SU-DHL-6 (cell line): ENCODE measurements around the gene ZPBP2.

Source experiments
- H2AFZ ChIP-seq: fragments of 200-600 bp; sonication (generic); 2 replicates; pipeline ENCODE4 v1.6.1; 2014; ENCODE audit warnings: low read depth, mild to moderate bottlenecking, moderate library complexity, mixed read lengths, antibody characterized with exemption, low read length; ENCODE audit not compliant: severe bottlenecking
- H3F3A ChIP-seq: fragments of 200-600 bp; shearing (Covaris generic); 2 replicates; pipeline ENCODE4 v1.6.0; 2016; ENCODE audit warnings: antibody characterized with exemption, mild to moderate bottlenecking; ENCODE audit not compliant: insufficient read depth
- H3K27ac ChIP-seq: fragments of 200-600 bp; sonication (generic); 2 replicates; pipeline ENCODE4 v1.5.1; 2016; ENCODE audit warnings: low read depth, mild to moderate bottlenecking, low read length, moderate library complexity, mixed read lengths
- H3K27me3 ChIP-seq: fragments of 200-600 bp; sonication (generic), shearing (Covaris generic); 2 replicates; pipeline ENCODE4 v1.6.0; 2014; ENCODE audit warnings: mild to moderate bottlenecking, low read length
- H3K36me3 ChIP-seq: fragments of 200-600 bp; sonication (generic); 2 replicates; pipeline ENCODE4 v1.6.1; 2014; ENCODE audit warnings: mild to moderate bottlenecking, low read length, mixed read lengths
- H3K4me2 ChIP-seq: fragments of 300-600, 200-600 bp; shearing (Covaris generic), sonication (generic); 2 replicates; pipeline ENCODE4 v1.6.0; 2014; ENCODE audit warnings: low read length, low read depth, mild to moderate bottlenecking; ENCODE audit not compliant: poor library complexity, severe bottlenecking
- H3K4me3 ChIP-seq: fragments of 200-600 bp; sonication (generic); 2 replicates; pipeline ENCODE4 v1.5.1; 2014; ENCODE audit warnings: antibody characterized with exemption, low read length, mild to moderate bottlenecking, mixed read lengths; ENCODE audit not compliant: insufficient read depth, poor library complexity, severe bottlenecking
- H3K79me2 ChIP-seq: fragments of 200-600 bp; sonication (generic); 2 replicates; pipeline ENCODE4 v1.6.1; 2014; ENCODE audit warnings: mild to moderate bottlenecking, low read length, moderate library complexity; ENCODE audit not compliant: insufficient read depth
- H3K9ac ChIP-seq: fragments of 200-600 bp; sonication (generic); 2 replicates; pipeline ENCODE4 v1.7.0; 2014; ENCODE audit warnings: mild to moderate bottlenecking, low read length
- H3K9me2 ChIP-seq: fragments of 200-600 bp; sonication (generic); replicated peaks from 2 replicates; pipeline ENCODE4 v1.6.1; 2014; ENCODE audit warnings: low read length; ENCODE audit not compliant: insufficient read depth
- H3K9me3 ChIP-seq: fragments of 200-600 bp; sonication (generic); 2 replicates; pipeline ENCODE4 v1.6.1; 2014; ENCODE audit warnings: low read length, mixed read lengths; ENCODE audit not compliant: insufficient read depth
- H4K20me1 ChIP-seq: fragments of 200-600 bp; sonication (generic); 2 replicates; pipeline ENCODE4 v1.6.1; 2014; ENCODE audit warnings: low read depth, mild to moderate bottlenecking, antibody characterized with exemption, low read length, moderate library complexity, mixed read lengths
- EZH2phosphoT487 ChIP-seq: fragments of 200-600 bp; sonication (generic), shearing (Covaris generic); conservative IDR thresholded peaks from 2 replicates; pipeline ENCODE4 v1.6.1; 2018; ENCODE audit warnings: mild to moderate bottlenecking, antibody characterized with exemption, low read length, moderate library complexity, mixed read lengths
- TF ChIP-seq, protein P1 (sequence below): fragments of 200-600 bp; sonication (generic); IDR thresholded peaks from one replicate; pipeline ENCODE4 v1.5.1; 2017; ENCODE audit warnings: antibody characterized with exemption, mild to moderate bottlenecking, low read length, moderate library complexity; ENCODE audit not compliant: insufficient read depth, poor library complexity, severe bottlenecking

ZPBP2 gene

DNA sequence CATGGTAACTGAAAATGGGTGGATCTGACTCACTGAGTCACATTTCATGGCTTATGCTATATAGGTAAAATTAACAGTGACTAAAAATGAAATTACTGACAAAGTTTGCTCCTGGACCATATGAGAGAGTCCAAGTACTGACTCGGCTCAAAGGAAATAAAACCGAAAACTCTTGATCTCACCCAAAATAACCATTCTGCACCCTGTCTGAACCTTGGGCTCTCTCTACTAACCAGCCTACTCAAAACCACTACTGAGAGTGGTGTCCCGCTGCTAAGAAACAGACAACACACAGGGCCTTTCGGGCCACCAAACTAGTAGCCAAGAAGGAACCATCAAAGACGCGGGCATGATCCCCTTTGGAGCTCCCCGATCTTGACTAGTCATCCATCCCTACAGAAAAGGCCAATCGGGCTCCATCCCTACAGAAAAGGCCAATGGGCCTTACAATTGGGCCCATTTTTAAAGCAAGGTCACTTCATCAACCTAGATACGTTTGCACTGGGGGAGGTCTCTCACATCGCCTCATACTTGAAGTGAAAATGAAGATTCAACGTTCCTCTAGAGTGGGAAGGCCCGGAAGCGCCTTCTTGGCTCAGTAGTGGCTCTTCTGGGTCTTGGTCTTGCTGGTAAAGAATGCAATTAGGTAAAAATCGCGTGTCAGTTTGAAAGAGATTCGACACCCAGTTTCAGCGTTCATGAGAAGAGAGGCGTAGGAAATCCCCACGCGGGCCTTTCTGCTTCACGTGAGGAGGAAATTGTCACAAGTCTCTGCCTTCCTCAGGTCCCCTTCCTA, 720 bp upstream of the ZPBP2 start:
- Histone ChIP-seq H3F3A (peaks cover 65% of the 10 kb centered on the region), H3K4me3 (peak overlapping the region; percentile 8), H3K4me2 (peak overlapping the region; percentile 99), H2AFZ (peak overlapping the region; percentile 44), H3K9ac (peak overlapping the region; percentile 97), H3K79me2 (peaks cover 21% of the 10 kb centered on the region), H3K9me2 (no peaks in the 10 kb centered on the region), H4K20me1 (no peaks in the 10 kb centered on the region), H3K27ac (peak overlapping the region; percentile 93), H3K27me3 (no peaks in the 10 kb centered on the region), H3K36me3 (no peaks in the 10 kb centered on the region; the same call in 1 of the 2 replicates), H3K9me3 (no peaks in the 10 kb centered on the region)
- TF ChIP-seq, protein P1, sequence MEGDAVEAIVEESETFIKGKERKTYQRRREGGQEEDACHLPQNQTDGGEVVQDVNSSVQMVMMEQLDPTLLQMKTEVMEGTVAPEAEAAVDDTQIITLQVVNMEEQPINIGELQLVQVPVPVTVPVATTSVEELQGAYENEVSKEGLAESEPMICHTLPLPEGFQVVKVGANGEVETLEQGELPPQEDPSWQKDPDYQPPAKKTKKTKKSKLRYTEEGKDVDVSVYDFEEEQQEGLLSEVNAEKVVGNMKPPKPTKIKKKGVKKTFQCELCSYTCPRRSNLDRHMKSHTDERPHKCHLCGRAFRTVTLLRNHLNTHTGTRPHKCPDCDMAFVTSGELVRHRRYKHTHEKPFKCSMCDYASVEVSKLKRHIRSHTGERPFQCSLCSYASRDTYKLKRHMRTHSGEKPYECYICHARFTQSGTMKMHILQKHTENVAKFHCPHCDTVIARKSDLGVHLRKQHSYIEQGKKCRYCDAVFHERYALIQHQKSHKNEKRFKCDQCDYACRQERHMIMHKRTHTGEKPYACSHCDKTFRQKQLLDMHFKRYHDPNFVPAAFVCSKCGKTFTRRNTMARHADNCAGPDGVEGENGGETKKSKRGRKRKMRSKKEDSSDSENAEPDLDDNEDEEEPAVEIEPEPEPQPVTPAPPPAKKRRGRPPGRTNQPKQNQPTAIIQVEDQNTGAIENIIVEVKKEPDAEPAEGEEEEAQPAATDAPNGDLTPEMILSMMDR: no peak
- TF ChIP-seq EZH2phosphoT487: no peak

DNA sequence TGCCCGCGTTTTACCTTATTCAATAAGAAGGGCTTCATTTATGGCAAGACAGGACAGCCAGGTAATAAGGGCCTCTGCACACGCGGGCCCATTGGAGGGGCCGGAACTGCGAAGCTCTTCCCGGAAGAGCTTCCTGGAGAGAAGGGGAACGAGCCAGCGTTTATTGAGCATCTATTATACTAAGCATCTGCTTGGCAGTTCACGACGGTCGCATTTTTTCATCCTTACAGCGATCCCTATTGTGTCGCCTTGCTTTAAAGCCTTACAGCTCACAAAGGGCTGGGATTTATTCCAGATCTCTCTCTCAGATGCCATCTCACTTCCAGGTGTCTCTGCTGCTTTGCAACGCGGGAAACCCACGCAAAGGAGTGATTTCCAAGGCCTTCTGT, 546 bp downstream of the ZPBP2 start:
- H3K4me3 ChIP-seq: no peak overlapping the region
- H3K79me2 ChIP-seq: peaks cover 8% of the 10 kb centered on the region
- H3K4me2 ChIP-seq: no peak overlapping the region
- no peak overlapping the region for H3K27ac ChIP-seq
- peaks cover 63% of the 10 kb centered on the region for H3F3A ChIP-seq
- no peak for TF ChIP-seq EZH2phosphoT487
- TF ChIP-seq, protein P1: no peak
- no peak overlapping the region for H3K9ac ChIP-seq
- H4K20me1 ChIP-seq: no peaks in the 10 kb centered on the region
- no peaks in the 10 kb centered on the region for H3K27me3 ChIP-seq
- H3K9me3 ChIP-seq: no peaks in the 10 kb centered on the region
- no peak overlapping the region for H2AFZ ChIP-seq
- H3K9me2 ChIP-seq: no peaks in the 10 kb centered on the region
- H3K36me3 ChIP-seq: no peaks in the 10 kb centered on the region

DNA sequence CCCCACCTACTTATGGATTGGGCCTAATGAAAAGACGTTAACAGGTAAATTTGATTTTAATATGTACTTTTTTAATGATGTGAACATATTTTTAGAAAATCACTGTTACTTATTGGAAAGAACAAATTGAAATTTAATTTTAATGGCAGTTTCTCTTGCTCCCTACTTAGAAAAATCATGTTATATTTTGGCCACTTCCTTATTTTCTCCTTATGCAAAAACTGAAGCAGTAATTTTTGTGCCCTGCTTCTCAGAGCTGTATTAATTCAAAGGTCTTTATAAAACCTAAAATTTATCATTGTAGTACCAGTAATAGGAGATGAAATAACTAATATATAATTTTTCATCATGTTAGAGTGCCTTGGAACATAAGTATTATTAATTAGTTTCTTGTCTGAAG, 2.8 kb downstream of the ZPBP2 start:
- Histone ChIP-seq H3K4me2 (peak overlapping the region; percentile 83), H3K9ac (peak overlapping the region; percentile 42), H3K36me3 (no peaks in the 10 kb centered on the region), H3F3A (peaks cover 42% of the 10 kb centered on the region), H3K9me3 (no peaks in the 10 kb centered on the region), H3K9me2 (no peaks in the 10 kb centered on the region), H2AFZ (peak overlapping the region; percentile 72), H3K4me3 (peak overlapping the region; percentile 28), H3K79me2 (no peaks in the 10 kb centered on the region), H3K27me3 (no peaks in the 10 kb centered on the region), H3K27ac (peak overlapping the region; percentile 89), H4K20me1 (no peaks in the 10 kb centered on the region)
- TF ChIP-seq EZH2phosphoT487: no peak
- TF ChIP-seq, protein P1: no peak
